Heart right ventricle (tissue), 16 donors: Measurements from ENCODE around the gene KDM5A. TPM values are rescaled to one million over a fixed set of nuclear protein-coding genes. Genes with fewer than 3 reads are reported as not detected.
"Not testable (repeated sequence)": the region's sequence is repeated elsewhere in the genome, so short reads cannot be mapped to it uniquely, and the experiment has no call there.

ENCODE experiments used
- ATAC-seq, 8 donors: fragments of 200-7000 bp; cut with Tn5 transposase; one replicate each; pipeline ENCODE4 v1.9.1; 2020; ENCODE audit warnings: mild to moderate bottlenecking in 8 of 8, moderate library complexity in 8 of 8, moderate number of reproducible peaks in 1 of 8
- DNase-seq, 2 donors: peaks; one replicate each; pipeline ENCODE4 v3.0.0-alpha.2; 2020
- H3K27ac ChIP-seq, 10 donors: fragments of 200-600 bp; sonication (generic) in 2 of 10; one replicate each; pipeline versions ENCODE4 v1.5.0 to v1.8.0; 2020 to 2022; ENCODE audit warnings: mild to moderate bottlenecking in 3 of 10
- H3K27me3 ChIP-seq, 7 donors: fragments of 200-600 bp; one replicate each; pipeline ENCODE4 v1.8.0; 2021 to 2022; ENCODE audit warnings: mild to moderate bottlenecking in 2 of 7
- H3K36me3 ChIP-seq, 9 donors: fragments of 200-600 bp; sonication (generic) in 1 of 9; one replicate each; pipeline versions ENCODE4 v1.5.0 to v1.8.0; 2020 to 2022; ENCODE audit warnings: mild to moderate bottlenecking in 2 of 9
- H3K4me1 ChIP-seq, 9 donors: fragments of 200-600 bp; sonication (generic) in 1 of 9; one replicate each; pipeline versions ENCODE4 v1.5.0 to v1.8.0; 2020 to 2022; ENCODE audit warnings: mild to moderate bottlenecking in 4 of 9
- H3K4me3 ChIP-seq, 10 donors: fragments of 200-600 bp; sonication (generic) in 2 of 10; one replicate each; pipeline versions ENCODE4 v1.5.0 to v1.8.0; 2020 to 2022; ENCODE audit warnings: mild to moderate bottlenecking in 7 of 10, moderate library complexity in 2 of 10
- H3K9me3 ChIP-seq, 11 donors: fragments of 200-600 bp in 10 of 11; sonication (generic) in 2 of 11; one replicate each; pipeline versions ENCODE4 v1.5.0 to v1.8.0; 2013 to 2022; ENCODE audit warnings: mild to moderate bottlenecking in 2 of 11, control low read depth in 1 of 11, moderate library complexity in 1 of 11
- WGBS, 2 donors: extraction: QIAGEN DNeasy Blood & Tissue Kit; methylation state at CpG; one replicate each; pipeline ENCODE4 v1.1.7; 2013; ENCODE audit warnings: inconsistent platforms in 1 of 2; 5-methylcytosine and 5-hydroxymethylcytosine counted together
- intact Hi-C, 10 donors: fragments of 100-400 bp; cut with DNase I; formaldehyde crosslinking; loops; one replicate each; pipeline versions ENCODE4 v1.11.1 to v1.14.2; 2022
- polyA plus RNA-seq, 2 donors: library from polyadenylated mRNA; stranded (reverse); fragments of 200-250 nt; gene quantifications; one replicate each; pipeline ENCODE4 v1.2.3, GENCODE V29; 2013
- total RNA-seq, 10 donors: library from RNA; stranded (reverse); fragmentation: NEBNext Ultra II Directional in 3 of 10; extraction: Animal tissue kit (Norgen Biotek cat#: 25700) in 3 of 10; gene quantifications; one replicate each; pipeline versions ENCODE4 v1.2.1 to v1.2.4, GENCODE V29; 2021 to 2023
- TF ChIP-seq, protein P1 (sequence below), 9 donors: fragments of 200-600 bp; sonication (generic) in 2 of 9; IDR thresholded peaks; one replicate each; pipeline versions ENCODE4 v1.5.0 to v1.8.0; 2021 to 2022; ENCODE audit warnings: antibody characterized with exemption in 9 of 9, mild to moderate bottlenecking in 5 of 9, moderate library complexity in 1 of 9
- donor health status: Arrhythmogenic right ventricular cardiomyopathy.
- donor health status: ischemic (EF 13 %, LVEDD 7.1; RV severe dilation, severe dysfunction).
- donor health status: healthy with polysubstance abuse.
- donor health status: DM: no; HTN: yes; CAD: no.
- donor health status: DM: no; HTN: no; CAD: no.
- donor health status: ischemic (EF 25% LVEDD 6.9; RV normal size, moderate dysfunction).
- donor health status: ischemic (EF 25% LVEDD 5.7; RV mildly dilated, moderate dysfunction).
- donor health status: healthy.
- donor health status: DM: yes; HTN: yes; CAD: no.
- donor health status: Ischemic cardiomyopathy.
- donor health status: ischemic (EF 35%, LVEDD 5.7; RV mildly dilated, moderate dysfunction).
- donor health status: nonischemic (EF 11% LVEDD 7.7; RV severe dilation, severe dysfunction).
- donor health status: DM: yes; HTN: yes; CAD: no.
- donor health status: PGD.
- donor health status: ischemic (EF 29% LVEDD 5.4; RV normal size, mild dysfunction).
- donor health status: nonischemic (EF 23%, LVEDD 6.1; RV moderate dilation, normal function).

Gene KDM5A
- total and polyA plus RNA-seq, 12 donors: 3.0 to 46.0 (median 33.3) TPM

DNA sequence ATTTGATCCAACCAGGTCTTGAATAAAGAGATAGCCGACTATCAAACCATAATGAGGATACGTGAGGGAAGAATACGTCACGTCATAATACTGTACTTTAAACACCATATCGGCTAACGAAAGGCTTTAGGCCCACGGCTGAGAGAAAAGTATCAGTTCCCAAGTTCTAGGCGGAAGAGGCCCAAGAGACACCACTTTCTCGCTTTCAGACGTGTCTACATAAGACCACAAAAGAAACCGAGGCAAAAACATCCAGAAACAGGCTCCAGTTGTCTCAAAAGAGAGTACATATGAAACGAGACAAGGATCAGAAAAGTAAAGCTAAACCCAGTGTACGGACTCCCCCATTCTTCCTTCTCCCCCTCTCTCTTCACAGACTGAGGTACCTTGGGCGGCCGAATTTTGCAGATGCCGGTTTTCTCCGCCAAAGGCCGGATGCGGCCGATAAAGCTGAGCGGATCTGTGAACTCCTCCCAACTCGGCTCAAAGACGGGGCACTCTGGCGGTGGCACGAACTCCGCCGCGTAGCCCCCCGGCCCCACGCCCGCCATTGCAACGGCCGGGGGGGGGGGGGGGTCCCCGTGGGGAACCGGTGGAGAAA lies 479 bp downstream of the KDM5A start:
- Histone ChIP-seq H3K27me3 (no peaks in the 10 kb centered on the region), H3K36me3 (peaks cover 0 to 29% (median 10%) of the 10 kb centered on the region in 9 donors), H3K27ac (peak overlapping the region; percentile 82 to 96 (median 92)), H3K4me1 (peaks cover 0 to 44% (median 36%) of the 10 kb centered on the region in 9 donors), H3K9me3 (no peaks in the 10 kb centered on the region), H3K4me3 (peak overlapping the region; percentile 56 to 96 (median 86))
- intact Hi-C loops: loop anchor here in 1 of 10 donors (1.0 kb wide), 1 partner anchor 13 kb away; the partner anchor contains the start of gene CCDC77
- WGBS, 2 donors: 0 to 1% methylated on average over 35 of the region's 35 CpGs
- TF ChIP-seq, protein P1, sequence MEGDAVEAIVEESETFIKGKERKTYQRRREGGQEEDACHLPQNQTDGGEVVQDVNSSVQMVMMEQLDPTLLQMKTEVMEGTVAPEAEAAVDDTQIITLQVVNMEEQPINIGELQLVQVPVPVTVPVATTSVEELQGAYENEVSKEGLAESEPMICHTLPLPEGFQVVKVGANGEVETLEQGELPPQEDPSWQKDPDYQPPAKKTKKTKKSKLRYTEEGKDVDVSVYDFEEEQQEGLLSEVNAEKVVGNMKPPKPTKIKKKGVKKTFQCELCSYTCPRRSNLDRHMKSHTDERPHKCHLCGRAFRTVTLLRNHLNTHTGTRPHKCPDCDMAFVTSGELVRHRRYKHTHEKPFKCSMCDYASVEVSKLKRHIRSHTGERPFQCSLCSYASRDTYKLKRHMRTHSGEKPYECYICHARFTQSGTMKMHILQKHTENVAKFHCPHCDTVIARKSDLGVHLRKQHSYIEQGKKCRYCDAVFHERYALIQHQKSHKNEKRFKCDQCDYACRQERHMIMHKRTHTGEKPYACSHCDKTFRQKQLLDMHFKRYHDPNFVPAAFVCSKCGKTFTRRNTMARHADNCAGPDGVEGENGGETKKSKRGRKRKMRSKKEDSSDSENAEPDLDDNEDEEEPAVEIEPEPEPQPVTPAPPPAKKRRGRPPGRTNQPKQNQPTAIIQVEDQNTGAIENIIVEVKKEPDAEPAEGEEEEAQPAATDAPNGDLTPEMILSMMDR (IDR thresholded peaks at IDR 0.05): no peak
- ATAC-seq (peak; percentile 26 to 64 (median 37)), DNase-seq (peak in 1 of 2 donors; percentile 34)

GRCh38 chr12:388012-388411 lies 1.1 kb downstream of the KDM5A start:
- WGBS, 2 donors: 1 to 2% methylated on average over 2 of the region's 2 CpGs
- TF ChIP-seq, protein P1 (IDR thresholded peaks at IDR 0.05): no peak
- Histone ChIP-seq H3K4me1 (peaks cover 0 to 44% (median 36%) of the 10 kb centered on the region in 9 donors), H3K9me3 (no peaks in the 10 kb centered on the region), H3K36me3 (peaks cover 0 to 35% (median 14%) of the 10 kb centered on the region in 9 donors), H3K27ac (peak overlapping the region in 9 of 10 donors; percentile 86 to 96 (median 92)), H3K27me3 (no peaks in the 10 kb centered on the region), H3K4me3 (peak overlapping the region; percentile 56 to 96 (median 86))
- no peak for DNase-seq
- intact Hi-C loops: no loop called here
- no peak for ATAC-seq

- peak overlapping the region in 5 of 10 donors; percentile 85 to 95 (median 90) for H3K4me3 ChIP-seq
- TF ChIP-seq, protein P1 (IDR thresholded peaks at IDR 0.05): no peak
Measured at GRCh38 chr12:386651-387050, 2.5 kb downstream of the KDM5A start.

GRCh38 chr12:370739-371485 lies 18.2 kb downstream of the KDM5A start:
- H3K36me3 ChIP-seq: peaks cover 0 to 79% (median 29%) of the 10 kb centered on the region in 9 donors
- 92 to 96% methylated on average over 5 of the region's 5 CpGs for WGBS, 2 donors

More at GRCh38 chr12:386651-387050, 2.5 kb downstream of the KDM5A start:
- Histone ChIP-seq H3K36me3 (peaks cover 0 to 49% (median 28%) of the 10 kb centered on the region in 9 donors), H3K27ac (peak overlapping the region in 2 of 10 donors; percentile 86 to 89), H3K9me3 (no peaks in the 10 kb centered on the region), H3K4me1 (peaks cover 0 to 44% (median 36%) of the 10 kb centered on the region in 9 donors), H3K27me3 (no peaks in the 10 kb centered on the region)
- intact Hi-C loops: no loop called here
- WGBS, 2 donors: 63 to 72% methylated on average over 4 of the region's 4 CpGs
- no peak for ATAC-seq
- DNase-seq: no peak

More at GRCh38 chr12:370739-371485, 18.2 kb downstream of the KDM5A start:
- intact Hi-C loops, H3K4me1 ChIP-seq, H3K27me3 ChIP-seq, H3K27ac ChIP-seq, ATAC-seq, DNase-seq, H3K4me3 ChIP-seq: not testable (repeated sequence)
- peaks cover 0 to 27% (median 0%) of the 10 kb centered on the region in 11 donors for H3K9me3 ChIP-seq
